IMR-90 (cell line): ENCODE data around the gene ACHE. TPM values are rescaled to one million over a fixed set of nuclear protein-coding genes. Genes with fewer than 3 reads are reported as not detected.

Experiments
- ATAC-seq: fragments of 200-7000 bp; cut with Tn5 transposase; 2 replicates; pipeline ENCODE4 v1.9.1; 2020; ENCODE audit warnings: low read depth, mild to moderate bottlenecking, moderate library complexity
- BruUV-seq: library from RNA; stranded (reverse); fragments of 400-500 nt; replicated peaks from 2 replicates; lab custom pipeline; 2021; lab: Mats Ljungman, UMichigan
- CTCF ChIA-PET: fragments of 300-600 bp; formaldehyde crosslinking; extraction: SDS; loops from one replicate; lab custom pipeline; 2021; ENCODE audit warnings: antibody characterized with exemption; lab: Yijun Ruan, JAX
- POLR2A ChIA-PET: fragments of 300-600 bp; sonication (Branson Sonifier 250); formaldehyde crosslinking; loops from one replicate; lab custom pipeline; 2022; ENCODE audit warnings: antibody characterized with exemption; ENCODE audit not compliant: unreplicated experiment; lab: Charles Lee
- DNase-seq: peaks from one replicate; pipeline ENCODE4 v3.0.0; 2013
- H2AFZ ChIP-seq: replicated peaks from 2 replicates; pipeline ENCODE3; 2013; ENCODE audit warnings: low read length, mild to moderate bottlenecking; ENCODE audit not compliant: poor library complexity
- H2AK5ac ChIP-seq: 2 replicates; pipeline ENCODE4 v1.6.1; 2013; ENCODE audit warnings: low read depth, low read length, inconsistent platforms
- H2AK9ac ChIP-seq: replicated peaks from 2 replicates; pipeline ENCODE3; 2013; ENCODE audit warnings: mild to moderate bottlenecking, low read depth, low read length, moderate library complexity; ENCODE audit not compliant: poor library complexity
- H2BK120ac ChIP-seq: 2 replicates; pipeline ENCODE4 v1.6.1; 2013; ENCODE audit warnings: low read depth, low read length, inconsistent platforms
- H2BK15ac ChIP-seq: 3 replicates; pipeline ENCODE4 v1.6.1; 2013; ENCODE audit warnings: low read depth, low read length, inconsistent platforms
- H2BK20ac ChIP-seq: 2 replicates; pipeline ENCODE4 v1.6.1; 2013; ENCODE audit warnings: low read depth, mild to moderate bottlenecking, inconsistent platforms, low read length, moderate library complexity
- H2BK5ac ChIP-seq: 2 replicates; pipeline ENCODE4 v1.6.1; 2013; ENCODE audit warnings: mild to moderate bottlenecking, low read depth, low read length, inconsistent platforms; ENCODE audit not compliant: poor library complexity, severe bottlenecking
- H3K14ac ChIP-seq: replicated peaks from 2 replicates; pipeline ENCODE4 v1.6.1; 2013; ENCODE audit warnings: low read depth, low read length, inconsistent platforms
- H3K18ac ChIP-seq: 2 replicates; pipeline ENCODE4 v1.6.1; 2013; ENCODE audit warnings: low read depth, low read length, control low read depth
- H3K23ac ChIP-seq: 2 replicates; pipeline ENCODE4 v1.6.1; 2013; ENCODE audit warnings: low read depth, low read length, inconsistent platforms
- H3K27ac ChIP-seq: 2 replicates; pipeline ENCODE4 v1.5.1; 2013; ENCODE audit warnings: mild to moderate bottlenecking, control low read depth, low read length; ENCODE audit not compliant: insufficient read depth
- H3K27me3 ChIP-seq: 2 replicates; pipeline ENCODE4 v1.6.1; 2013; ENCODE audit warnings: low read length; ENCODE audit not compliant: control insufficient read depth, insufficient read depth
- H3K36me3 ChIP-seq: 2 replicates; pipeline ENCODE4 v1.6.1; 2013; ENCODE audit warnings: low read length, mixed read lengths; ENCODE audit not compliant: control insufficient read depth, insufficient read depth
- H3K4ac ChIP-seq: 2 replicates; pipeline ENCODE4 v1.6.1; 2013; ENCODE audit warnings: low read depth, low read length, inconsistent platforms
- H3K4me1 ChIP-seq: 2 replicates; pipeline ENCODE4 v1.6.1; 2013; ENCODE audit warnings: low read length, mixed read lengths; ENCODE audit not compliant: control insufficient read depth, insufficient read depth
- H3K4me2 ChIP-seq: 2 replicates; pipeline ENCODE4 v1.6.1; 2013; ENCODE audit warnings: low read depth, mild to moderate bottlenecking, control low read depth, low read length, moderate library complexity
- H3K4me3 ChIP-seq: 2 replicates; pipeline ENCODE4 v1.5.1; 2013; ENCODE audit warnings: low read depth, mild to moderate bottlenecking, control low read depth, low read length, moderate library complexity; ENCODE audit not compliant: insufficient read depth
- H3K56ac ChIP-seq: 2 replicates; pipeline ENCODE4 v1.6.1; 2013; ENCODE audit warnings: low read length, inconsistent platforms; ENCODE audit not compliant: insufficient read depth; ENCODE audit errors: extremely low read depth
- H3K79me1 ChIP-seq, 2 experiments: 2 replicates each; pipeline ENCODE4 v1.6.1; 2013; ENCODE audit warnings: low read length in 2 of 2, inconsistent platforms in 1 of 2, low read depth in 1 of 2
- H3K9ac ChIP-seq: 2 replicates; pipeline ENCODE4 v1.6.1; 2013; ENCODE audit warnings: low read depth, low read length, control low read depth
- H3K9me1 ChIP-seq: 2 replicates; pipeline ENCODE4 v1.6.1; 2013; ENCODE audit warnings: low read length, inconsistent platforms; ENCODE audit not compliant: insufficient read depth
- H3K9me3 ChIP-seq: 2 replicates; pipeline ENCODE4 v1.6.1; 2013; ENCODE audit warnings: low read length; ENCODE audit not compliant: control insufficient read depth, insufficient read depth
- H4K20me1 ChIP-seq: 2 replicates; pipeline ENCODE4 v1.6.1; 2013; ENCODE audit warnings: low read length, inconsistent platforms; ENCODE audit not compliant: insufficient read depth
- H4K5ac ChIP-seq: 2 replicates; pipeline ENCODE4 v1.6.1; 2013; ENCODE audit warnings: mild to moderate bottlenecking, low read depth, low read length, control low read depth
- H4K8ac ChIP-seq, 2 experiments: 2 replicates each; pipeline ENCODE4 v1.6.1; 2013; ENCODE audit warnings: low read depth in 2 of 2, low read length in 2 of 2, control low read depth in 1 of 2, inconsistent platforms in 1 of 2
- H4K91ac ChIP-seq: 2 replicates; pipeline ENCODE4 v1.6.1; 2013; ENCODE audit warnings: low read depth, low read length, inconsistent platforms; ENCODE audit not compliant: insufficient read depth
- CHD1 ChIP-seq: IDR thresholded peaks from 2 replicates; pipeline ENCODE4 v1.6.1; 2012; ENCODE audit warnings: low read depth, low read length, improper control_type of control experiment
- MXI1 ChIP-seq: IDR thresholded peaks from 2 replicates; pipeline ENCODE4 v1.6.1; 2012; ENCODE audit warnings: low read depth, mild to moderate bottlenecking, low read length, moderate library complexity, borderline replicate concordance
- POLR2A ChIP-seq: IDR thresholded peaks from 2 replicates; pipeline ENCODE4 v1.6.1; 2012; ENCODE audit warnings: mild to moderate bottlenecking, low read depth, low read length
- WGBS, 2 experiments: methylation state at CpG; one replicate each; pipeline versions ENCODE4 v1.1.5 to v1.1.7; 2013; ENCODE audit warnings: missing lambda C conversion rate in 2 of 2; ENCODE audit not compliant: insufficient read length in 1 of 2; ENCODE audit errors: extremely low coverage in 2 of 2; 5-methylcytosine and 5-hydroxymethylcytosine counted together
- dilution Hi-C: fragments of 300-500 bp; cut with HindIII; formaldehyde crosslinking; loops from one replicate; pipeline ENCODE4 v1.14.3; 2018; ENCODE audit warnings: low sequenced_read_pairs; ENCODE audit not compliant: unreplicated experiment
- in situ Hi-C: fragments of 300-500 bp; cut with MboI; formaldehyde crosslinking; loops from 3 replicates; pipeline ENCODE4 v1.14.3; 2019; ENCODE audit warnings: low sequenced_read_pairs, inconsistent platforms, mixed read lengths
- intact Hi-C: fragments of 100-400 bp; cut with micrococcal nuclease; formaldehyde crosslinking; loops from 2 replicates; pipeline ENCODE4 v1.10.0; 2022
- polyA plus RNA-seq, 3 experiments: library from polyadenylated mRNA; depleted of rRNA; stranded (reverse); fragments of >200 nt; gene quantifications; 2 replicates each; pipeline ENCODE4 v1.2.3, GENCODE V29; 2012; ENCODE audit warnings: low replicate concordance in 1 of 3
- total RNA-seq: library from RNA; depleted of rRNA; stranded (reverse); fragments of >200 nt; gene quantifications from 2 replicates; pipeline ENCODE4 v1.2.3, GENCODE V29; 2012
- TF ChIP-seq, protein P1 (sequence below): fragments of 150-350 bp; IDR thresholded peaks from 2 replicates; pipeline ENCODE4 v1.6.1; 2017; ENCODE audit warnings: mild to moderate bottlenecking, antibody characterized with exemption, low read length, low read depth

ACHE gene
- total and polyA plus RNA-seq, 2 of the 4 experiments (the other 2 are of a cell fraction): 0.41 TPM; not detected in 1

DNA sequence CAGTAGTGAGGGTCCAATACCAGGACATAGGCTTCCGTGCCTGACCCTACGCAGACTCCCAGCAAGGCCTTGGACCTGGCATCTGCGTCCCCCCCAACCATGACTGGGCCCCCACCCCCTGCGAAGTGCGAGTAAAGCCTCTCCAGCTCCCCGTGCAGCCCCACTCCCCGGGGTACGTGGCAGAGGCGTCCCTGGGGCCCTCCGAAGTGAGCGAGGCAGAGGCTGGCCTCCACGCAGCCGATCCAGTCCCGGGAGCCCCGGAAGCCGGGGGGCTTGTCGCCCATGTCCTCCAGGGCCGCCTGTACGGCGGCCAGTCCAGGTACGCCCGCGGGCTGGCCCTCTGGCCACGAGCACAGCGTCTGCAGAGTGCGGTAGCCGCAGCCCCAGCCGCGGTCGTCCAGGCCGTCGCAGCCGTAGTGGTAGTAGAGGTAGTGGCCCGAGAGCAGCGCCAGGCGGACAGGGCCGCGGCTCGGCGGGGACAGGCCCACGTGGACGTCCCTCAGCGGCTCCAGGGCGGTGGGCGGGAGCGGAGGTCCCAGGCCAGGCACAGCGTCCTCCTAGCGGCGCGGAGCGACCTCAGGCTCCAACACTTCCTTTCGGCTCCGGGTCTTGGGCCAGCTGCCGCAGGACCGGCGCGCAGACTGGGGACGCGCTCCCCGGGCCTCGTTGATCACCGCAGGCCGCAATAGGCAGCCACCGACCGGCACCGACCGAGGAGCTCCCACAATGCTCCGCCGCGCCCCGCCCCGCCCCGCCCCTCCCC, 6.5 kb downstream of the ACHE start, which contains the start of gene UFSP1:
UFSP1 (minus strand) TSS at position 728 of the 763 bp plus-strand sequence; CDS start at position 284, 444 bp downstream.
- Histone ChIP-seq H4K5ac (peak within 1 kb of the TSS; percentile 99), H3K18ac (peak within 1 kb of the TSS; percentile 70; the same call in 1 of the 2 replicates), H3K56ac (peak within 1 kb of the TSS; percentile 46; the same call in 1 of the 2 replicates), H3K9me3 (no peaks in the 10 kb centered on the region), H3K9ac (peak within 1 kb of the TSS; percentile 89), H2BK5ac (peak within 1 kb of the TSS; percentile 83), H2BK15ac (peak within 1 kb of the TSS; percentile 42; the same call in 1 of the 3 replicates), H2BK20ac (no peak within 1 kb of the TSS), H3K4me1 (peaks cover 16% of the 10 kb centered on the region), H3K14ac (peak within 1 kb of the TSS; percentile 90), H3K4me2 (peak within 1 kb of the TSS; percentile 93), H4K20me1 (peaks cover 15% of the 10 kb centered on the region; the same call in 1 of the 2 replicates), H4K91ac (peak within 1 kb of the TSS; percentile 85), H3K4ac (peak within 1 kb of the TSS; percentile 95), H2AK5ac (peak within 1 kb of the TSS; percentile 91), H3K36me3 (peaks cover 45% of the 10 kb centered on the region), H2AFZ (peak within 1 kb of the TSS; percentile 87), H3K27ac (peak within 1 kb of the TSS; percentile 91), H2AK9ac (peak within 1 kb of the TSS; percentile 99), H3K9me1 (peaks cover 3% of the 10 kb centered on the region; the same call in 1 of the 2 replicates), H3K23ac (peak within 1 kb of the TSS; percentile 76; the same call in 1 of the 2 replicates), H4K8ac (peak within 1 kb of the TSS; percentile 94 to 99), H2BK120ac (peak within 1 kb of the TSS; percentile 89), H3K4me3 (peak within 1 kb of the TSS; percentile 83), H3K79me1 (peaks cover 19 to 41% of the 10 kb centered on the region in 2 experiments), H3K27me3 (no peaks in the 10 kb centered on the region; the same call in 1 of the 2 replicates)
- DNase-seq (no peak), ATAC-seq (peak; percentile 50)
- dilution Hi-C loops (no loop called here), intact Hi-C loops (no loop called here), in situ Hi-C loops (no loop called here)
- POLR2A ChIA-PET: interaction anchor here (0.8 to 1.4 kb wide), 3 partner anchors 14 to 184 kb away, joined by 3 to 15 read pairs (median 4); partner anchors contain the start of genes POP7 and SRRT
- CTCF ChIA-PET: interaction anchor here (0.5 kb wide), 1 partner anchor 305 kb away, joined by 3 read pairs; no protein-coding TSS in a partner anchor
- 1% methylated on average over 18 of the region's 73 CpGs; no CpG with 5 or more reads in 1 of the 2 experiments for WGBS, 2 experiments
- no TSS peak for BruUV-seq
- TF ChIP-seq MXI1 (peak; percentile 93), CHD1 (no peak), POLR2A (peak; percentile 46; the same call in 1 of the 2 replicates)
- TF ChIP-seq, protein P1, sequence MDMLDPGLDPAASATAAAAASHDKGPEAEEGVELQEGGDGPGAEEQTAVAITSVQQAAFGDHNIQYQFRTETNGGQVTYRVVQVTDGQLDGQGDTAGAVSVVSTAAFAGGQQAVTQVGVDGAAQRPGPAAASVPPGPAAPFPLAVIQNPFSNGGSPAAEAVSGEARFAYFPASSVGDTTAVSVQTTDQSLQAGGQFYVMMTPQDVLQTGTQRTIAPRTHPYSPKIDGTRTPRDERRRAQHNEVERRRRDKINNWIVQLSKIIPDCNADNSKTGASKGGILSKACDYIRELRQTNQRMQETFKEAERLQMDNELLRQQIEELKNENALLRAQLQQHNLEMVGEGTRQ: peak; percentile 46
